ENCODE results near the gene GRID2. TPM values are rescaled to one million over a fixed set of nuclear protein-coding genes. Genes with fewer than 3 reads are reported as not detected.

The GRID2 gene
- total and polyA plus RNA-seq, 9 of the 15 experiments (the other 6 are each of a cell fraction or from before 2014, with no cell fraction given): 0.04 TPM; not detected in 7

- no peak overlapping the region for H3K4me3 ChIP-seq
- POLR2A ChIA-PET: no interaction called here
- no peaks in the 10 kb centered on the region for H3K9me3 ChIP-seq (replicated peaks; ENCODE audit: control insufficient read depth, insufficient read depth, low read depth, low read length)
- no peaks in the 10 kb centered on the region for H3K79me2 ChIP-seq (ENCODE audit: control insufficient read depth, insufficient read depth, low read length)
- DNase-seq (ENCODE audit: extremely low read depth in 1 of 4, low spot score in 3 of 4) (no peak), FAIRE-seq (no peak), ATAC-seq (no peak)
- in situ Hi-C loops (cut with MboI) (no loop called here), intact Hi-C loops (cut with micrococcal nuclease) (no loop called here)
- CTCF ChIA-PET (ENCODE audit: low intra/inter-chr PET ratio): no interaction called here
- no peaks in the 10 kb centered on the region for H3K4me1 ChIP-seq (replicated peaks in 1 of 2; ENCODE audit: control insufficient read depth in 2 of 2, insufficient read depth in 2 of 2, low read length in 2 of 2)
- WGBS (ENCODE audit: insufficient coverage, low coverage, missing lambda C conversion rate): 0% methylated on average over 1 of the region's 1 CpG
- TF ChIP-seq HDAC8 (tag; IDR thresholded peaks at IDR 0.05) (no peak), ZNF668 (CRISPR knock-in tag; IDR thresholded peaks at IDR 0.05) (no peak), KLF13 (tag; IDR thresholded peaks at IDR 0.05; ENCODE audit: borderline replicate concordance, low read depth) (no peak), SP2 (IDR thresholded peaks at IDR 0.05; ENCODE audit: extremely low read depth, low read depth, low read length, poor library complexity, severe bottlenecking) (no peak)
- H3K36me3 ChIP-seq (ENCODE audit: control insufficient read depth, insufficient read depth, low read length): no peaks in the 10 kb centered on the region
- H3K27me3 ChIP-seq (ENCODE audit: control insufficient read depth in 2 of 2, insufficient read depth in 2 of 2, low read length in 2 of 2): no peaks in the 10 kb centered on the region
- H3K9me1 ChIP-seq (ENCODE audit: control insufficient read depth, insufficient read depth, low read length): no peaks in the 10 kb centered on the region
- no TSS peak for BruUV-seq (replicated peaks)
- H3K4me2 ChIP-seq (ENCODE audit: insufficient read depth, low read length): no peak overlapping the region
- H2AFZ ChIP-seq (ENCODE audit: low read depth, low read length): no peak overlapping the region
- no peak overlapping the region for H3K9ac ChIP-seq (ENCODE audit: insufficient read depth in 1 of 2, low read depth in 2 of 2, low read length in 2 of 2)
- no peak overlapping the region for H3K27ac ChIP-seq (ENCODE audit: extremely low read depth, low read depth, low read length)
- no peaks in the 10 kb centered on the region for H4K20me1 ChIP-seq (replicated peaks; ENCODE audit: control insufficient read depth, insufficient read depth, low read length)
These were observed 1466.4 kb downstream of the GRID2 start for GRCh38 chr4:93770201-93770600.

DNA sequence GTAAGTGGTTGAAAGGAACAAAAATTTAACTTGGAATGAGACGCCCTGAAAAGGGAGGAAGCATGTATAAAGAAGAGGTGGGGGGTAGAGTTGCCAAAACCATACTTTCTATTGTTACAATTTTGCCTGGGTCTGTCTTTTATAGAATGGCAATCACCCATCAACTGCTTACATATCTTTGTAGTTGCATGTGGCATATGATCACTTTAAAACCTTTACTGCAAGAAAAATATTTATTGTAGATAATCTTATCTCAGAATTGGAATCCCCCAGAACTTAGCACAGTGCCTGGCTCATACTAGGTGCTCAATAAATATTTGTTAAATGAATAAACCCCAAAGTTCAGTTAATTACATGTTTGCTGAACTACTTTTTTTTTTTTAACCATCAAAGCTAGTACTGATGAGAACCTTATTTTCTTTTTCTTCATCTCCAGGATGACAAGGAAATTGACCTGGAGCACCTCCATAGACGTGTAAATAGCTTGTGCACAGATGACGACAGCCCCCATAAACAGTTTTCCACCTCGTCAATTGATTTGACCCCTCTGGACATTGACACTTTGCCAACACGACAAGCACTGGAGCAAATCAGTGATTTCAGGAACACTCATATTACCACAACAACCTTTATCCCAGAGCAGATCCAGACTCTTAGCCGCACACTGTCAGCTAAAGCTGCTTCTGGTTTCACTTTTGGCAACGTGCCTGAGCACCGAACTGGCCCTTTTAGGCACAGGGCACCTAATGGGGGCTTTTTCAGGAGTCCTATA is 1468.1 kb downstream of the GRID2 start:
- in situ Hi-C loops (cut with MboI) (no loop called here), intact Hi-C loops (cut with micrococcal nuclease) (no loop called here)
- H3K27me3 ChIP-seq (ENCODE audit: control insufficient read depth in 2 of 2, insufficient read depth in 2 of 2, low read length in 2 of 2): no peaks in the 10 kb centered on the region
- no peaks in the 10 kb centered on the region for H3K79me2 ChIP-seq (ENCODE audit: control insufficient read depth, insufficient read depth, low read length)
- H3K9me3 ChIP-seq (replicated peaks; ENCODE audit: control insufficient read depth, insufficient read depth, low read depth, low read length): no peaks in the 10 kb centered on the region
- H3K9ac ChIP-seq (ENCODE audit: insufficient read depth in 1 of 2, low read depth in 2 of 2, low read length in 2 of 2): no peak overlapping the region
- no peak overlapping the region for H3K27ac ChIP-seq (ENCODE audit: extremely low read depth, low read depth, low read length)
- no peaks in the 10 kb centered on the region for H3K9me1 ChIP-seq (ENCODE audit: control insufficient read depth, insufficient read depth, low read length)
- no peak for DNase-seq (ENCODE audit: extremely low read depth in 1 of 4, low spot score in 3 of 4)
- WGBS (ENCODE audit: insufficient coverage, low coverage, missing lambda C conversion rate): 2% methylated on average over 8 of the region's 8 CpGs
- H3K36me3 ChIP-seq (ENCODE audit: control insufficient read depth, insufficient read depth, low read length): no peaks in the 10 kb centered on the region
- FAIRE-seq: no peak
- no peak overlapping the region for H3K4me2 ChIP-seq (ENCODE audit: insufficient read depth, low read length)
- no peak overlapping the region for H3K4me3 ChIP-seq
- H3K4me1 ChIP-seq (replicated peaks in 1 of 2; ENCODE audit: control insufficient read depth in 2 of 2, insufficient read depth in 2 of 2, low read length in 2 of 2): no peaks in the 10 kb centered on the region
- no peaks in the 10 kb centered on the region for H4K20me1 ChIP-seq (replicated peaks; ENCODE audit: control insufficient read depth, insufficient read depth, low read length)
- CTCF ChIA-PET (ENCODE audit: low intra/inter-chr PET ratio): no interaction called here
- no TSS peak for BruUV-seq (replicated peaks)
- H2AFZ ChIP-seq (ENCODE audit: low read depth, low read length): no peak overlapping the region
- ATAC-seq: no peak
- POLR2A ChIA-PET: no interaction called here
- TF ChIP-seq NBN (IDR thresholded peaks at IDR 0.05; ENCODE audit: low read depth): no peak
- TF ChIP-seq HMG20A (CRISPR knock-in tag; conservative IDR thresholded peaks at IDR 0.05): no peak
- no peak for TF ChIP-seq GATAD2B (IDR thresholded peaks at IDR 0.05; ENCODE audit: borderline replicate concordance)
- TF ChIP-seq PHB (CRISPR knock-in tag; IDR thresholded peaks at IDR 0.05): no peak
- TF ChIP-seq ZNF232 (CRISPR knock-in tag; IDR thresholded peaks at IDR 0.05): no peak
- no peak for TF ChIP-seq SMARCC2 (IDR thresholded peaks at IDR 0.05; ENCODE audit: low read depth)
- TF ChIP-seq NONO (IDR thresholded peaks at IDR 0.05; ENCODE audit: low read depth in 2 of 2, low read length in 1 of 2): no peak
- TF ChIP-seq BHLHE40 (IDR thresholded peaks at IDR 0.05; ENCODE audit: low read length): no peak
- TF ChIP-seq BRF1 (IDR thresholded peaks at IDR 0.05; ENCODE audit: borderline replicate concordance, extremely low read depth, insufficient read length): no peak
- TF ChIP-seq, protein P1, sequence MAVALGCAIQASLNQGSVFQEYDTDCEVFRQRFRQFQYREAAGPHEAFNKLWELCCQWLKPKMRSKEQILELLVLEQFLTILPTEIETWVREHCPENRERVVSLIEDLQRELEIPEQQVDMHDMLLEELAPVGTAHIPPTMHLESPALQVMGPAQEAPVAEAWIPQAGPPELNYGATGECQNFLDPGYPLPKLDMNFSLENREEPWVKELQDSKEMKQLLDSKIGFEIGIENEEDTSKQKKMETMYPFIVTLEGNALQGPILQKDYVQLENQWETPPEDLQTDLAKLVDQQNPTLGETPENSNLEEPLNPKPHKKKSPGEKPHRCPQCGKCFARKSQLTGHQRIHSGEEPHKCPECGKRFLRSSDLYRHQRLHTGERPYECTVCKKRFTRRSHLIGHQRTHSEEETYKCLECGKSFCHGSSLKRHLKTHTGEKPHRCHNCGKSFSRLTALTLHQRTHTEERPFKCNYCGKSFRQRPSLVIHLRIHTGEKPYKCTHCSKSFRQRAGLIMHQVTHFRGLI (CRISPR knock-in tag; IDR thresholded peaks at IDR 0.05): no peak
- TF ChIP-seq ZNF778 (CRISPR knock-in tag; IDR thresholded peaks at IDR 0.05): no peak
